ENCODE data around the gene MYRF.
A peak's percentile ranks its signal among the peaks of the same experiment; 100 is the strongest.

Gene MYRF

GRCh38 chr11:61814958-61815789 is 62.7 kb downstream of the MYRF start:
- H3K27ac ChIP-seq: peak overlapping the region; percentile 94
- TF ChIP-seq CTCF (conservative IDR thresholded peaks at IDR 0.05): no peak

GRCh38 chr11:61815790-61816735 is 63.6 kb downstream of the MYRF start:
- TF ChIP-seq CTCF (conservative IDR thresholded peaks at IDR 0.05): no peak
- peak overlapping the region; percentile 94 for H3K27ac ChIP-seq

- TF ChIP-seq CTCF (conservative IDR thresholded peaks at IDR 0.05): peak; percentile 76
- peak within 1 kb of the TSS; percentile 94 for H3K27ac ChIP-seq
Measured at GRCh38 chr11:61816736-61817455, 64.5 kb downstream of the MYRF start, which contains the start of gene FADS1. TSS of gene FADS1 (minus strand) at chr11:61817003. CDS start at chr11:61816929, 74 bp downstream.

GRCh38 chr11:61817471-61818202 is 65.2 kb downstream of the MYRF start:
- H3K27ac ChIP-seq: peak overlapping the region; percentile 94
- no peak for TF ChIP-seq CTCF (conservative IDR thresholded peaks at IDR 0.05)

GRCh38 chr11:61820174-61820573 is 67.7 kb downstream of the MYRF start:
- TF ChIP-seq CTCF (conservative IDR thresholded peaks at IDR 0.05): no peak
- H3K27ac ChIP-seq: no peak overlapping the region

GRCh38 chr11:61826930-61827570 is 74.6 kb downstream of the MYRF start:
- no peak for TF ChIP-seq CTCF (conservative IDR thresholded peaks at IDR 0.05)
- peak overlapping the region; percentile 69; the same call in 1 of the 2 replicates for H3K27ac ChIP-seq

Measured in VCaP (cell line).